ENCODE data around the gene ZBTB43.
A peak's percentile ranks its signal among the peaks of the same experiment; 100 is the strongest.
"Not testable (repeated sequence)": the region's sequence is repeated elsewhere in the genome, so short reads cannot be mapped to it uniquely, and the experiment has no call there.

ZBTB43 gene

GRCh38 chr9:126791406-126792230 lies 13.2 kb upstream of the ZBTB43 start:
- no peak for DNase-seq

- no peak for DNase-seq
These were observed 11.0 kb upstream of the ZBTB43 start for GRCh38 chr9:126793686-126794417.

- no peak for DNase-seq
These were observed 10.4 kb upstream of the ZBTB43 start for GRCh38 chr9:126794441-126794840.

GRCh38 chr9:126796758-126797157 lies 8.1 kb upstream of the ZBTB43 start:
- no peak for DNase-seq

GRCh38 chr9:126797903-126798302 lies 6.9 kb upstream of the ZBTB43 start:
- DNase-seq: no peak

GRCh38 chr9:126799034-126799433 lies 5.8 kb upstream of the ZBTB43 start:
- no peak for DNase-seq

GRCh38 chr9:126802318-126803059 lies 2.4 kb upstream of the ZBTB43 start:
- no peak for DNase-seq

GRCh38 chr9:126804198-126804695 lies 593 bp upstream of the ZBTB43 start:
- no peak for DNase-seq

- DNase-seq: peak; percentile 74
These were observed 868 bp downstream of the ZBTB43 start for GRCh38 chr9:126805554-126806262.

- DNase-seq: no peak
These were observed 1.5 kb downstream of the ZBTB43 start for GRCh38 chr9:126806336-126806735.

- no peak for DNase-seq
These were observed 4.2 kb downstream of the ZBTB43 start for GRCh38 chr9:126809068-126809467.

- not testable (repeated sequence) for DNase-seq
These were observed 5.4 kb downstream of the ZBTB43 start for GRCh38 chr9:126810221-126810620.

GRCh38 chr9:126813072-126813471 lies 8.2 kb downstream of the ZBTB43 start:
- no peak for DNase-seq

- no peak for DNase-seq
These were observed 9.3 kb downstream of the ZBTB43 start for GRCh38 chr9:126814091-126814490.

- not testable (repeated sequence) for DNase-seq
These were observed 12.8 kb downstream of the ZBTB43 start for GRCh38 chr9:126817615-126818014.

GRCh38 chr9:126818482-126818881 lies 13.6 kb downstream of the ZBTB43 start:
- DNase-seq: no peak

GRCh38 chr9:126819482-126819881 lies 14.6 kb downstream of the ZBTB43 start:
- DNase-seq: no peak

- DNase-seq: no peak
These were observed 17.4 kb downstream of the ZBTB43 start for GRCh38 chr9:126822278-126822677.

GRCh38 chr9:126822873-126823272 lies 18.0 kb downstream of the ZBTB43 start:
- DNase-seq: no peak

- DNase-seq: not testable (repeated sequence)
These were observed 19.2 kb downstream of the ZBTB43 start for GRCh38 chr9:126824052-126824451.

GRCh38 chr9:126827227-126827626 lies 22.4 kb downstream of the ZBTB43 start:
- DNase-seq: no peak

- no peak for DNase-seq
These were observed 24.2 kb downstream of the ZBTB43 start for GRCh38 chr9:126829035-126829434.

- DNase-seq: no peak
These were observed 26.0 kb downstream of the ZBTB43 start for GRCh38 chr9:126830827-126831226.

Measured in effector CD4-positive, alpha-beta T cell (primary cell).